Loucy (cell line): ENCODE results near the gene DENND11.
"Not testable (repeated sequence)": the region's sequence is repeated elsewhere in the genome, so short reads cannot be mapped to it uniquely, and the experiment has no call there.

Experiments
- H2AFZ ChIP-seq: fragments of 200-600 bp; sonication (generic); 2 replicates; pipeline ENCODE4 v1.6.0; 2016; ENCODE audit warnings: antibody characterized with exemption, mild to moderate bottlenecking, low read length, moderate library complexity
- H3F3A ChIP-seq: fragments of 200-600 bp; 2 replicates; pipeline ENCODE4 v1.6.0; 2016; ENCODE audit warnings: antibody characterized with exemption, low read depth, mild to moderate bottlenecking
- H3K27me3 ChIP-seq: fragments of 200-600 bp; sonication (generic); 2 replicates; pipeline ENCODE4 v1.6.1; 2014; ENCODE audit warnings: low read length, mild to moderate bottlenecking; ENCODE audit not compliant: insufficient read depth, poor library complexity, severe bottlenecking
- H3K36me3 ChIP-seq: fragments of 200-600 bp; sonication (generic); 2 replicates; pipeline ENCODE4 v1.6.1; 2016; ENCODE audit warnings: low read length; ENCODE audit not compliant: insufficient read depth
- H3K4me1 ChIP-seq: fragments of 200-600 bp; sonication (generic); 2 replicates; pipeline ENCODE4 v1.5.1; 2014; ENCODE audit warnings: low read length, mild to moderate bottlenecking; ENCODE audit not compliant: insufficient read depth, poor library complexity, severe bottlenecking
- H3K4me2 ChIP-seq: fragments of 200-600 bp; sonication (generic); 2 replicates; pipeline ENCODE4 v1.6.0; 2014; ENCODE audit warnings: antibody characterized with exemption, low read length, low read depth, mild to moderate bottlenecking; ENCODE audit not compliant: poor library complexity, severe bottlenecking
- H3K4me3 ChIP-seq: fragments of 200-600 bp; sonication (generic); 2 replicates; pipeline ENCODE4 v1.5.1; 2014; ENCODE audit warnings: low read length, mild to moderate bottlenecking, mixed read lengths; ENCODE audit not compliant: poor library complexity, severe bottlenecking
- H3K79me2 ChIP-seq: fragments of 200-600 bp; sonication (generic); 2 replicates; pipeline ENCODE4 v1.6.1; 2014; ENCODE audit warnings: low read length; ENCODE audit not compliant: insufficient read depth
- H3K9ac ChIP-seq: fragments of 200-600 bp; sonication (generic); 2 replicates; pipeline ENCODE4 v1.6.0; 2014; ENCODE audit warnings: mild to moderate bottlenecking, low read depth, low read length, moderate library complexity; ENCODE audit not compliant: poor library complexity, severe bottlenecking
- H3K9me2 ChIP-seq: fragments of 200-600 bp; sonication (generic); replicated peaks from 2 replicates; pipeline ENCODE4 v1.6.1; 2016; ENCODE audit warnings: low read depth, low read length, mixed read lengths
- H3K9me3 ChIP-seq: fragments of 200-600 bp; sonication (generic); 2 replicates; pipeline ENCODE4 v1.6.1; 2014; ENCODE audit warnings: mild to moderate bottlenecking, antibody characterized with exemption, low read length, low read depth; ENCODE audit not compliant: insufficient read depth
- H4K20me1 ChIP-seq: fragments of 200-600 bp; sonication (generic); 2 replicates; pipeline ENCODE4 v1.6.0; 2014; ENCODE audit warnings: antibody characterized with exemption, low read length, mild to moderate bottlenecking; ENCODE audit not compliant: insufficient read depth, poor library complexity, severe bottlenecking
- EZH2phosphoT487 ChIP-seq: fragments of 200-600 bp; IDR thresholded peaks from 2 replicates; pipeline ENCODE4 v1.6.1; 2018; ENCODE audit warnings: antibody characterized with exemption, mild to moderate bottlenecking, moderate library complexity, borderline replicate concordance
- TF ChIP-seq, protein P1 (sequence below): fragments of 200-600 bp; sonication (generic); conservative IDR thresholded peaks from 2 replicates; pipeline ENCODE4 v1.5.1; 2014; ENCODE audit warnings: mild to moderate bottlenecking, antibody characterized with exemption, low read length

DENND11 gene

DNA sequence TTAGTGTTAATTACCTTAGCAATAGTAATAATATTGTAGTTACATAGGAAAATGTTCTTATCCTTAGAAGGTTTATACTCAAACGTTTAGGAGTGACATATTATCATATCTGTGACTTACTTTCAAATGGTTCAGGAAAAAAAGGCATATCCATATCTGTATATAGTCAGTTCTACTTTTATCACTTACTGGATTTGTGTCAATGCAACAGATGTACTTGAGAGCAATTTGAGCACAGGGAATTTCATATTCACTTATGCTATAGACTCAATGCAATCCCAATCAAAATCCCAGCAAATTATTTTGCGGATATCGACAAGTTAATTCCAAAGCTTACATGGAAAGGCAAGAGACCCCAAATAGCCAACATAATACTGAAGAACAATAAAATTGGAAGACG is 10.0 kb downstream of the DENND11 start:
- Histone ChIP-seq H3K27me3 (no peaks in the 10 kb centered on the region), H3K36me3 (no peaks in the 10 kb centered on the region), H3K4me3 (no peak overlapping the region), H3K4me2 (no peak overlapping the region), H3K9ac (no peak overlapping the region), H2AFZ (no peak overlapping the region), H4K20me1 (peaks cover 4% of the 10 kb centered on the region), H3F3A (no peaks in the 10 kb centered on the region), H3K79me2 (peaks cover 37% of the 10 kb centered on the region; the same call in 1 of the 2 replicates), H3K9me3 (no peaks in the 10 kb centered on the region), H3K9me2 (no peaks in the 10 kb centered on the region), H3K4me1 (peaks cover 18% of the 10 kb centered on the region)
- TF ChIP-seq EZH2phosphoT487 = no peak
- TF ChIP-seq, protein P1, sequence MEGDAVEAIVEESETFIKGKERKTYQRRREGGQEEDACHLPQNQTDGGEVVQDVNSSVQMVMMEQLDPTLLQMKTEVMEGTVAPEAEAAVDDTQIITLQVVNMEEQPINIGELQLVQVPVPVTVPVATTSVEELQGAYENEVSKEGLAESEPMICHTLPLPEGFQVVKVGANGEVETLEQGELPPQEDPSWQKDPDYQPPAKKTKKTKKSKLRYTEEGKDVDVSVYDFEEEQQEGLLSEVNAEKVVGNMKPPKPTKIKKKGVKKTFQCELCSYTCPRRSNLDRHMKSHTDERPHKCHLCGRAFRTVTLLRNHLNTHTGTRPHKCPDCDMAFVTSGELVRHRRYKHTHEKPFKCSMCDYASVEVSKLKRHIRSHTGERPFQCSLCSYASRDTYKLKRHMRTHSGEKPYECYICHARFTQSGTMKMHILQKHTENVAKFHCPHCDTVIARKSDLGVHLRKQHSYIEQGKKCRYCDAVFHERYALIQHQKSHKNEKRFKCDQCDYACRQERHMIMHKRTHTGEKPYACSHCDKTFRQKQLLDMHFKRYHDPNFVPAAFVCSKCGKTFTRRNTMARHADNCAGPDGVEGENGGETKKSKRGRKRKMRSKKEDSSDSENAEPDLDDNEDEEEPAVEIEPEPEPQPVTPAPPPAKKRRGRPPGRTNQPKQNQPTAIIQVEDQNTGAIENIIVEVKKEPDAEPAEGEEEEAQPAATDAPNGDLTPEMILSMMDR = no peak

DNA sequence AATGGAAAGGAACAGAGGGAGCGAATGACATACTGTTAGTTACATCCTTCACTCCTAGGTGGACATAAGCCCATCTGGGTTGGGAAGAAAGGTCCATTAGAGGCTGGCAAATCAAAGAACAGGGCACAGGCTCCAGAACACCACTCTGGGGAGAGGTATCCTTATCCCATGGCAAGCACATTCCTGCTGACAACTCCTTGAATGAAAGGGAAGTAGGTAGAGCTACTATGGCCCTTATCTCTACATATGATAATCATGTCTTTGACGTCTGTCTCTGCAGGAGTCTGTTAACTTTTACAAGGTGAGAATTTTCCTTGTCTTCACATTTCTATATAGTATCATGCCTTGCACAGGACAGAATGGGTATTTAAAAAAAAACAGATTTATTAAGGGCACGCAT is 10.4 kb downstream of the DENND11 start:
- Histone ChIP-seq H3K9ac (no peak overlapping the region), H3K79me2 (peaks cover 33% of the 10 kb centered on the region; the same call in 1 of the 2 replicates), H3K4me2 (no peak overlapping the region), H3K36me3 (no peaks in the 10 kb centered on the region), H4K20me1 (peaks cover 4% of the 10 kb centered on the region), H3F3A (no peaks in the 10 kb centered on the region), H3K27me3 (no peaks in the 10 kb centered on the region), H3K4me1 (peaks cover 14% of the 10 kb centered on the region), H3K4me3 (no peak overlapping the region), H3K9me2 (no peaks in the 10 kb centered on the region), H3K9me3 (no peaks in the 10 kb centered on the region), H2AFZ (no peak overlapping the region)
- TF ChIP-seq EZH2phosphoT487 = no peak
- TF ChIP-seq, protein P1 = no peak

DNA sequence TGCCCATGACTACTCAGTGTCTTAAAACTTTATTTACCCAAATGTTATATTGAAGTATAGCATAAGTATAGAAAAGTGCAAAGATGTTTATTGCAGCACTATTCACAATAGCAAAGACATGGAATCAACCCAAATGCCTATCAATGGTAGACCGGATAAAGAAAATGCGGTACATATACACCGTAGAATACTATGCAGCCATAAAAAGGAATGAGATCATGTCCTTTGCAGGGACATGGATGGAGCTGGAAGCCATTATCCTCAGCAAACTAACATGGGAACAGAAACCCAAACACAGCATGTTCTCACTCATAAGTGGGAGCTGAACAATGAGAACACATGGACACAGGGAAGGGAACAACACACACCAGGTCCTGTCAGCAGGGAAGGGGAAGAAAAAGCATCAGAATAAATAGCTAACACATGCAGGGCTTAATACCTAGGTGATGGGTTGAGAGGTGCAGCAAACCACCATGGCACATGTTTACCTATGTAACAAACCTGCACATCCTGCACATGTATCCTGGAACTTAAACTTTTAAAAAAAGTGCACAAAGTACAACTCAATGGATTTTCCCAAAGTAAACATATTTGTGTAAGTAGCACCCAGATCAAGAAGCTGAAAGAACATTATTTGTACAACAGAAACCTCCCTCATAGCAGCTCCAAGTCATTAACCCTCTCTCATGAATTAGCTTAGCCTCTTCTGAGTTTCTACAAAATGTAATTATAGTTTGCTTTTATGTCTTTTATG is 12.7 kb downstream of the DENND11 start:
- not testable (repeated sequence) for H3K27me3 ChIP-seq, H3K4me2 ChIP-seq, H3K9ac ChIP-seq, H3K4me1 ChIP-seq, H3K9me2 ChIP-seq, H3K4me3 ChIP-seq, H4K20me1 ChIP-seq, H2AFZ ChIP-seq, H3F3A ChIP-seq, H3K9me3 ChIP-seq
- Histone ChIP-seq H3K36me3 (peaks cover 13% of the 10 kb centered on the region; the same call in 1 of the 2 replicates), H3K79me2 (peaks cover 12% of the 10 kb centered on the region; the same call in 1 of the 2 replicates)

DNA sequence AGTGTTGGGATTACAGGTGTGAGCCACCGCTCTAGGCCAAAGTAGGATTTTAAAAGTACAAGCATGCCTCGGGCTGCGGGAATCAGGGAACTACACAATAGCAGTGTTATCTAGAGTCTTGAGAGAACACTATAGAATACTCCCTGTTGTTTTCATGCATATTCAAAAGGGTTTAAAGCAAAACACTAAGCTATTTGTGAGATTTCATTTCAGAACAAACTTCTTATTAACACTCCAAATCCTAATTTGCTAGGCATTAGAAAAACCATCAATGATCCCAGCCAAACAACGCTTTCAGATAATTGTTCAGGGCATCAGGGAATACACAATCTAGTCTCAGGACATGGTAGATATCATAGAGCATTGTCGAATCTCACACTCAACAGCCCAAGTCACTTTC is 13.9 kb downstream of the DENND11 start:
- Histone ChIP-seq H3K27me3 (no peaks in the 10 kb centered on the region), H3F3A (no peaks in the 10 kb centered on the region), H3K4me1 (no peaks in the 10 kb centered on the region), H3K9me2 (no peaks in the 10 kb centered on the region), H3K9me3 (no peaks in the 10 kb centered on the region), H3K4me2 (no peak overlapping the region), H3K36me3 (peaks cover 20% of the 10 kb centered on the region; the same call in 1 of the 2 replicates), H3K79me2 (peaks cover 5% of the 10 kb centered on the region; the same call in 1 of the 2 replicates), H3K4me3 (no peak overlapping the region), H3K9ac (no peak overlapping the region), H2AFZ (no peak overlapping the region), H4K20me1 (peaks cover 4% of the 10 kb centered on the region)
- TF ChIP-seq, protein P1 = no peak
- TF ChIP-seq EZH2phosphoT487 = no peak
